GDM1 (cell line): ENCODE results near the gene HELZ2.
A peak's percentile ranks its signal among the peaks of the same experiment; 100 is the strongest.

Experiments used
- DNase-seq: peaks from one replicate; lab custom pipeline; 2025; lab: John Stamatoyannopoulos, UW

Gene HELZ2

DNA sequence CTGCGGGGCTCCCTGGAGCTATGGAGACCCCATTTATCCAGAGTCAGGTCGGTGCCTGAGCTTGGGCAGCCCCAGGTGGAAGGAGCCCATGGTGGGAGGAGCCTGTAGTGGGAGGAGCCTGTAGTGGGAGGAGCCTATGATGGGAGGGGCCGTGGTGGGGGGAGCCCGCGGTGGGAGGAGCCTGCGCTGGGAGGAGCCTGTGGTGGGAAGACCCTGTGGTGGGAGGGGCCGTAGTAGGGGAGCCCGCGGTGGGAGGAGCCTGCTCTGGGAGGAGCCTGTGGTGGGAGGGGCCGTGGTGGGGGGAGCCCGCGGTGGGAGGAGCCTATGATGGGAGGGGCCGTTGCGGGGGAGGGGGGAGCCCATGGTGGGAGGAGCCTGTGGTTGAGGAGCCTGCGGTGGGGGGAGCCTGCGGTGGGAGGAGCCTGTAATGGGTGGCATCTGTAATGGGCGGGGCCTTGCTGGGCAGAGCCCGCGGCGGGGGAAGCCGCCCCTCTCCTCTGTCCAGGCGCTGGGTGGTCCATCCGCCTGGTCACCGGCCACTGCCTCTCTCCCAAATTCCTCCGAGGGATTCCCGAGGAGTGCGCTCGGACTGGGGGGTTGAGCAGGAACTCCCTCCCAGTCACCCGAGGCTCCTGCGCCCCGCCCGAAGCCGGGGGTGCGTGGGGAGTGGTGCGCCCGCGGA lies 20.6 kb downstream of the HELZ2 start:
- peak; percentile 89 for DNase-seq

DNA sequence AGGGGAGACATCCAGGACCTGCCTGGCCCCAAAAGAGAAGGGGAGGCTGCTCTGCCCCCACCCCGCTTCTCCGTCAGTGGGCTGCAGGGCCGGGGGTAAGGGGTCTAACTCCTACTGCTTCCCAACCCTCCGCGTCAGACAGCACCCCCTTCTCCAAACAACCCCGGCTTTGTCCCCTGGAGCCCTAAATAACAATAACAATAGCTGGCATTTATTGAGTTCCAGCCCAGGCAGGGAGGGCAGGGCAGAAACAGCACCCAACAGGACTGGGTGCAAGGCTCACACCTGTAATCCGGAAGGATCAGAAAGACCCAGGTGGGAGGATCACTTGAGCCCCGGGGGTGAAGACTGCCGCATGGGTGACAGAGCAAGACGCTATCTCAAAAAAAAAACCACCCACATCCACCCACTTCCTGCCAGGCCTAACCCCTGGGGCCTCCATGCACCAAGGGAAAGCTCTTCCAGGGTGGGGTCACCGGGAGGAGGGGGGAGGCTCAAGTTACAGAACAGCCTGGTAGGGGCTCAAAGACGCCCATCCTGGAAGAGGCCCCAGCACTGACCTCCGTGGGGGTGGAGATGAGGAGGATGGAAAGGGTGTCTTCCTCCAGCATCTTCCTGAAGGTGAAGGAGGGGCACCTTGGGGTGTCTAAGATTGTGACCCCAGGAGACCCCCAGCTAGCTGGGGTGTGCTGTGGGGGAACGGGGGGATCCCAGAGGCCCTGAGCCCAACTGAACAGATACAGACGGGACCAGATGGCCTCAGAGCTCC lies 21.4 kb downstream of the HELZ2 start:
- DNase-seq, result peak; percentile 54

- no peak for DNase-seq
Measured at GRCh38 chr20:63551068-63551467, 23.0 kb downstream of the HELZ2 start.

DNA sequence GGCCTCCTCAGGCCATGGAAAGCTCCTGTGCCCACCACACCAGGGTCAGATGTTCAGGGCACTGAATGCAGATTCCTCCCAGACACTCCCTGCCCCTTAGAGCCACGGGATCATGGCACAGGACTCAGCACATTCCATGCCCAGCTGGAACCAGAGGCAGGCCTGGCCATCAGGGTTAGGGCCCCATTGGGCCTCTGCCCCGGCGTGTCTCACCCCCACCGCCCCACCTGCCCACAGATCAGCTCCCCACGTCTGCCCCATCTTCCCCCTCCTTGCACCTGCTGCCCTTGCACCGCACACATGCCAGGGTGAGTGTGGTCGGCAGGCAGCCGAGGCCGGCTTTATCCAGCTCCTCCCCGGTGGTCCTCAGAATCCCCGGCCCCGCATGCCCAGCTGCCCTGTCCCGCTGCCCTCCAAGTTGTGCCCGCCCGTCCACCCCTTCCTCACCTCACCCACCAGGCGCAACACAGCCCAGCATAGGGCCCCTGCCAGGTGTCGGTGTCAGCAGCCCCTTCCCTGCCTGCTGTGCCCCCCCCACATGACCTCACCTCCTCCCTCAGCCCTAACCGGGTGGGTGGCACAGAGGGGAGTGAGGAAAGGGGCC lies 24.3 kb downstream of the HELZ2 start:
- no peak for DNase-seq

DNA sequence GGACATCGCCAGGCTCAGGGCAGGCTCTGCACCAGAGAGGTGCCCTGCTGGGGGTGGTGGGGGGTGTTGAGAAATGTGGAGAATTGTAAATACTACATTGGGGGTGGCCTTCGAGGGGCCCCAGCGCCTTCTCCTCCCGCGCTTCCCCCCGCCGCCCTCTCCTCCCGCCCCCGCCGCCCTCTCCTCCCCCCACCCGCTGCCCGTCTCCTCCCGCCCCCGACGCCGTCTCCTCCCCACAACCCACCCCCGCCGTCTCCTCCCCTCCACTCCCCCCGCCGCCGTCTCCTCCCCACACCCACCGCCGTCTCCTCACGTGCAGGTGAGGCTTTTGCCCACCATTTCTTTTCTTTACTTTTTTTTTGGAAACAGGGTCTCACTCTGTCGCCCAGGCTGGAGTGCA lies 25.0 kb downstream of the HELZ2 start:
- no peak for DNase-seq

GRCh38 chr20:63548542-63548941 lies 25.5 kb downstream of the HELZ2 start:
- no peak for DNase-seq

DNA sequence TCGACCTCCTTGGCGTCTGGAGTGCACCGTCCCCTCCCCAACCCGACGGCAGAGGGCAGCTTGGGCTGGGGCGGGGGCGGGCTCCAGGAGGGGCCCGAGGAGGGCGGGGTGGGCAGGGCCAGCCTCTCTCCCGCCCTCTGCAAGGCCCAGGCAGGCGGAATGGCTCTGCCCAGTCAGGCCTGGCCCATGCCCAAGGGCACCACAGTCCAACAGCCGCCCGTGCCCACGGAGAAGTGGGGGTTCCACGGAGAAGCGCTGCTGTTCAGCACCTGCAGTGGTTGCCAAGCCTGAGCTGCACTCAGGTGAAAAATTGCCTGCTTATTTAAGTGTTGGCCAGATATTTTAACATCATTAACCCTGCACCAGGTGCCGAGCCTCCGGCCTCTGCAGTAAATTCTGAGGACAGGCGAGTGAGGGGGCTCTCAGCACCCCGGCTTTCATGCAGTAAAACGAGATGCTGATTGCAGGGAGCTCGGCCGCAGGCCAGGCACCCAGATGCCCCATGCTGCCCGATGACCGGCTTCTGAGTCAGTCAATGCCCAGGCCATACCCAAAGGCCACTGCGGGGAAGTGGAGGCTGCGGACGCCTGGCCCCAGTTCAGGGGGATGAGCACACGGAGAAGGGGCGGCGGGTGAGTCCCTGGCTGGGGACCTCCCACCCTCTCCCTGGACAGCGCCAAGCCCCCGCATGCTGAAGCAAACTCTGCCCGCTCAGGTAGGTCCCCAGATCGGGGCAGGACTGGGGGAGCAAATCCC lies 26.1 kb downstream of the HELZ2 start, which contains the start of gene SRMS:
TSS of gene SRMS (minus strand) at position 25 of the 756 bp plus-strand sequence. CDS start 286 bp downstream, outside the sequence.
- no peak for DNase-seq

DNA sequence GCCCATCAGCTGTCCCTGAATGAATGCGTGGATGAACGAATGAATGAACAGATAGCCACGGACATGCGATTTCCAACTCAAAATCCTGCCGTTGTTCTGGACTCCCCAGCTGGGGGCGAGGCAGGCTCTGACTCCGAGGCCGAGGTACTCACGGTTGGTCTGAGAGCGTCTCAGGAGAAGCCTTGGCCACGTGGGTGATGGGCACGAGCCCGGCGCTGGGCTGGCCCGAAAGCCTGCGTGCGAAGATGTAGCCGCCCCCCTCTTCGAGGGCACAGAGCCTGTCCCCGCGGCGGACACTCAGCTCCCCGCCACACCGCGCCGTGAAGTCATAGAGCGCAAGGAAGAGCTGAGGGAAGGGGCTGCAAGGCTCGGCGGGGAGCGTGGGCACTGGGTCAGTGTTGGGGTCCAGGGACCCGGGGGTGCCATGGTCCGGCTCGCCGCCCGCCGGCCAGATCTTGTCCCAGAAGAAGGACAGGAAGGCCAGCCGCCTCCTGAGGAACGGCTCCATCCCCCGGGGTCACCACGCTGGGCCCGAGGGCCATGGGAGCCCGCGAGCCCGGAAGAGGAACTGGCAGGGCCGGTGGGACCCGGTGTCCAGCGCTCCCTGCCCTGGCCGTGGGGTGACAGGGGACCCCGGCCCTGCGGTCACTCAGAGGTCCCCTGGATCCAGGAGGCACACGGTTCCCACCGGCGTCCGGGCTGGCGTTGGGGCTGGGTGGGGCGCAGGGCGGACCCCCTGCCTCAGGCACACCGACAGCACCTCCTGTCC lies 26.9 kb downstream of the HELZ2 start:
- no peak for DNase-seq

GRCh38 chr20:63546256-63546955 lies 27.6 kb downstream of the HELZ2 start:
- DNase-seq, result no peak

GRCh38 chr20:63545814-63546213 lies 28.2 kb downstream of the HELZ2 start:
- no peak for DNase-seq

- no peak for DNase-seq
Measured at GRCh38 chr20:63544958-63545516, 29.0 kb downstream of the HELZ2 start.

- no peak for DNase-seq
Measured at GRCh38 chr20:63544241-63544957, 29.6 kb downstream of the HELZ2 start.

DNA sequence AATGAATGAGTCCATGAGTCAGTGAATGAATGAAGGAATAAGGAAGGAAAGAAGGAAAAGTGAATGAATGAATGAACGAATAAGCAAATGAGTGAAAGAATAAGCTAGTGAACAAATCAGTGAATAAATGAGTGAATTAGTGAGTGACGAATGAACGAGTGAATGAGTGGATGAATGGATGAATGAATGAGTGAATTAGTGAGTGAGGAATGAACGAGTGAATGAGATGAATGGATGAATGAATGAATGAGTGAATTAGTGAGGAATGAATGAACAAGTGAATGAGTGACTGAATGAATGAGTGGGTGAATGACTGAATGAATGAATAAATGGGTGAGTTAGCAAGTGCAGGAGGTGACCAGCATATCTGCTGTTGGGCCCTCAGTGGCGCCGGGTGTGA lies 30.3 kb downstream of the HELZ2 start:
- no peak for DNase-seq

GRCh38 chr20:63543131-63543530 lies 30.9 kb downstream of the HELZ2 start:
- DNase-seq, result no peak

- no peak for DNase-seq
Measured at GRCh38 chr20:63542696-63543095, 31.3 kb downstream of the HELZ2 start.

DNA sequence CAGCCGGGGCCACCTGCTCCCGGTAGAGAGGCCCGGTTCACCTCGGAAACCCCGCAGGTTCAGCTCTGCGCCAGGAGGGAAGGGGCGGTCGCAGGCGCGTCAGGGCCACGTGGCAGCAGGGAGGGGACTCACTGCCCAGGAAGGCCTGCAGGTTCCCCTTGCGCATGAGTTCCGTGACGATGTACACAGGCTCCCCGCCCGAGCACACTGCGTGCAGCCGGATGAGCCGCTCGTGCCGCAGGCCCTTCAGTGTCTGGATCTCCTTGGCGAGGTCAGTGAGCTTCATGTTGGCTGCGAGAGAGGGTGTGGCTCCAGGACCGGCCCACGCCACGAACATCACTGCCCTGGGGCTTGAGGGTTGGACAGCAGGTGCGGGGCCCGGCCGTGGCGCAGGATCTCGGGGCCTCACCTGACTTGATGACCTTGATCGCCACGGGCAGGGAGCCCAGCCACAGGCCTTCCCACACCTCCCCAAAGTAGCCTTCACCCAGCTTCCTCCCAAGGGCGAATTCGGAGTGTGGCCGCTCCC lies 31.9 kb downstream of the HELZ2 start:
- no peak for DNase-seq

- no peak for DNase-seq
Measured at GRCh38 chr20:63541371-63541770, 32.7 kb downstream of the HELZ2 start.

GRCh38 chr20:63540417-63541186 lies 33.4 kb downstream of the HELZ2 start:
- DNase-seq, result no peak
